Thyroid gland (tissue), 4 donors: ENCODE measurements around the gene SLC25A21.

ENCODE experiments used
- POLR2A ChIP-seq, 2 donors: fragments of 450-650 bp; IDR thresholded peaks; one replicate each; pipeline ENCODE4 v1.6.1; 2017; ENCODE audit warnings: antibody characterized with exemption in 2 of 2, mild to moderate bottlenecking in 2 of 2, moderate library complexity in 1 of 2
- TF ChIP-seq, protein P1 (sequence below), 6 experiments: fragments of 200-600 bp in 3 of 6; fragments of 450-650 bp in 3 of 6; sonication (generic) in 3 of 6; IDR thresholded peaks; one replicate each; pipeline ENCODE4 v1.5.1; 2016 to 2019; ENCODE audit warnings: antibody characterized with exemption in 6 of 6, mild to moderate bottlenecking in 2 of 6, inconsistent platforms in 1 of 6, moderate library complexity in 1 of 6

DNA sequence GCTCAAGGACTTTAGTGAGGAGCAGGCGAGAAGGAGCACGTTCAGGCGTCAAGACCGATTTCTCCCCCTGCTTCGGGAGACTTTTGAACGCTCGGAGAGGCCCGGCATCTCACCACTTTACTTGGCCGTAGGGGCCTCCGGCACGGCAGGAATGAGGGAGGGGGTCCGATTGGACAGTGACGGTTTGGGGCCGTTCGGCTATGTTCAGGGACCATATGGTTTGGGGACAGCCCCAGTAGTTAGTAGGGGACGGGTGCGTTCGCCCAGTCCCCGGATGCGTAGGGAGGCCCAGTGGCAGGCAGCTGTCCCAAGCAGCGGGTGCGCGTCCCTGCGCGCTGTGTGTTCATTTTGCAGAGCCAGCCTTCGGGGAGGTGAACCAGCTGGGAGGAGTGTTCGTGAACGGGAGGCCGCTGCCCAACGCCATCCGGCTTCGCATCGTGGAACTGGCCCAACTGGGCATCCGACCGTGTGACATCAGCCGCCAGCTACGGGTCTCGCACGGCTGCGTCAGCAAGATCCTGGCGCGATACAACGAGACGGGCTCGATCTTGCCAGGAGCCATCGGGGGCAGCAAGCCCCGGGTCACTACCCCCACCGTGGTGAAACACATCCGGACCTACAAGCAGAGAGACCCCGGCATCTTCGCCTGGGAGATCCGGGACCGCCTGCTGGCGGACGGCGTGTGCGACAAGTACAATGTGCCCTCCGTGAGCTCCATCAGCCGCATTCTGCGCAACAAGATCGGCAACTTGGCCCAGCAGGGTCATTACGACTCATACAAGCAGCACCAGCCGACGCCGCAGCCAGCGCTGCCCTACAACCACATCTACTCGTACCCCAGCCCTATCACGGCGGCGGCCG is 509.6 kb downstream of the SLC25A21 start:
- no peak for TF ChIP-seq POLR2A (IDR thresholded peaks at IDR 0.05)
- TF ChIP-seq, protein P1, sequence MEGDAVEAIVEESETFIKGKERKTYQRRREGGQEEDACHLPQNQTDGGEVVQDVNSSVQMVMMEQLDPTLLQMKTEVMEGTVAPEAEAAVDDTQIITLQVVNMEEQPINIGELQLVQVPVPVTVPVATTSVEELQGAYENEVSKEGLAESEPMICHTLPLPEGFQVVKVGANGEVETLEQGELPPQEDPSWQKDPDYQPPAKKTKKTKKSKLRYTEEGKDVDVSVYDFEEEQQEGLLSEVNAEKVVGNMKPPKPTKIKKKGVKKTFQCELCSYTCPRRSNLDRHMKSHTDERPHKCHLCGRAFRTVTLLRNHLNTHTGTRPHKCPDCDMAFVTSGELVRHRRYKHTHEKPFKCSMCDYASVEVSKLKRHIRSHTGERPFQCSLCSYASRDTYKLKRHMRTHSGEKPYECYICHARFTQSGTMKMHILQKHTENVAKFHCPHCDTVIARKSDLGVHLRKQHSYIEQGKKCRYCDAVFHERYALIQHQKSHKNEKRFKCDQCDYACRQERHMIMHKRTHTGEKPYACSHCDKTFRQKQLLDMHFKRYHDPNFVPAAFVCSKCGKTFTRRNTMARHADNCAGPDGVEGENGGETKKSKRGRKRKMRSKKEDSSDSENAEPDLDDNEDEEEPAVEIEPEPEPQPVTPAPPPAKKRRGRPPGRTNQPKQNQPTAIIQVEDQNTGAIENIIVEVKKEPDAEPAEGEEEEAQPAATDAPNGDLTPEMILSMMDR (IDR thresholded peaks at IDR 0.05): peak in 1 of 6 experiments; percentile 17
